ENCODE data around the gene ACAD10. TPM values are rescaled to one million over a fixed set of nuclear protein-coding genes. Genes with fewer than 3 reads are reported as not detected.

ACAD10 gene
- total RNA-seq, 4 donors from 2014 or later, result 58.5 to 102 (median 80.6) TPM

DNA sequence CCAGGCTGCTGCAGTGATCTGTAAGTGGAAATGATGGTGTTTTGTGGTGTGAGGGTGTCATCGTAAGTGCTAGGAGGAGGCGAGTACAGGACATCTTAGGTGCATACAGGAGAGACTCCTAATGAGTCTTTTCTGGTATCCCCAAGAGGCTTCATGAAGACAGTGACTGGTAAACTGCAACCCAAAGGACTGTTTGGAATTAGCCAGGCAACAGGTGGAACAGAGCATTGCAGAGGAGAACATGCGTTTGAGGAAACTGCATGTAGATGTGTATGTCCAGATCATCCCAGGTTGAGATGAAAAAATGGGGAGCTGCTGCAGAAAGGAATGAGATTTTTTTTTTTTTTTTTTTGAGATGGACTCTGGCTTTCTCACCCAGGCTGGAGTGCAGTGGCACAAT lies 5.4 kb downstream of the ACAD10 start:
- no peaks in the 10 kb centered on the region for H3K9me3 ChIP-seq
- peaks cover 0 to 7% (median 6%) of the 10 kb centered on the region in 4 donors for H3K4me1 ChIP-seq
- DNase-seq, result no peak
- no peak overlapping the region for H3K4me3 ChIP-seq
- peaks cover 0 to 37% (median 0%) of the 10 kb centered on the region in 3 donors for H3K36me3 ChIP-seq
- H3K27me3 ChIP-seq, result no peaks in the 10 kb centered on the region
- TF ChIP-seq, protein P1, sequence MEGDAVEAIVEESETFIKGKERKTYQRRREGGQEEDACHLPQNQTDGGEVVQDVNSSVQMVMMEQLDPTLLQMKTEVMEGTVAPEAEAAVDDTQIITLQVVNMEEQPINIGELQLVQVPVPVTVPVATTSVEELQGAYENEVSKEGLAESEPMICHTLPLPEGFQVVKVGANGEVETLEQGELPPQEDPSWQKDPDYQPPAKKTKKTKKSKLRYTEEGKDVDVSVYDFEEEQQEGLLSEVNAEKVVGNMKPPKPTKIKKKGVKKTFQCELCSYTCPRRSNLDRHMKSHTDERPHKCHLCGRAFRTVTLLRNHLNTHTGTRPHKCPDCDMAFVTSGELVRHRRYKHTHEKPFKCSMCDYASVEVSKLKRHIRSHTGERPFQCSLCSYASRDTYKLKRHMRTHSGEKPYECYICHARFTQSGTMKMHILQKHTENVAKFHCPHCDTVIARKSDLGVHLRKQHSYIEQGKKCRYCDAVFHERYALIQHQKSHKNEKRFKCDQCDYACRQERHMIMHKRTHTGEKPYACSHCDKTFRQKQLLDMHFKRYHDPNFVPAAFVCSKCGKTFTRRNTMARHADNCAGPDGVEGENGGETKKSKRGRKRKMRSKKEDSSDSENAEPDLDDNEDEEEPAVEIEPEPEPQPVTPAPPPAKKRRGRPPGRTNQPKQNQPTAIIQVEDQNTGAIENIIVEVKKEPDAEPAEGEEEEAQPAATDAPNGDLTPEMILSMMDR (IDR thresholded peaks at IDR 0.05), result no peak
- TF ChIP-seq POLR2A (IDR thresholded peaks at IDR 0.05), result no peak
- no peak overlapping the region for H3K27ac ChIP-seq

DNA sequence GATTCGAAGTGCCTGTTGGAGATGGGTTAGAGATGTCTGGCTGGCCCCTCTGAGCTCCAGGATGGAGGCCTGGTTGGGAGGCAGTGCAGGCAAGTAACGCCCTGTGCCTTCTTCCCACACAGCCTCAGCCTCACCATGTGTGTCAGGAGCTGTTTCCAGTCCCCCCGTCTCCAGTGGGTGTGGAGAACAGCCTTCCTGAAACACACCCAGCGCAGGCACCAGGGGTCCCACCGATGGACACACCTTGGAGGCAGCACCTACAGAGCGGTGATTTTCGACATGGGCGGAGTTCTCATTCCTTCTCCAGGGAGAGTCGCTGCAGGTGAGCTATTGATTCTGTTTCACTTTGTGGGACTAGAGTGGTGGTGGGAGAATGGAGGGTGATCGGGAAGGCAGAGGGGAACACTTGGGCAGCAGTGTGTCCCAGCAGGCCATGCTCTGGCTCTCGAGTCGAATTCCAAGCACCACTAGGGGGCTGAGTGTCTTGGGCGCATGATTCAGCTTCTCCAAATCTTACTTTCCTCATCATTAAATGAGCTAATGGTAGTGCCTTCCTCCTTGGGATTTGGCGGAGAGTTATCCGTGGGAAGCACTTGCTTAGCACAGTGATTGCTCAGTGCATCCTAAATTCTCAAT lies 6.8 kb downstream of the ACAD10 start:
- Histone ChIP-seq H3K27ac (no peak overlapping the region), H3K36me3 (peaks cover 0 to 47% (median 0%) of the 10 kb centered on the region in 3 donors), H3K27me3 (no peaks in the 10 kb centered on the region), H3K9me3 (no peaks in the 10 kb centered on the region), H3K4me3 (no peak overlapping the region), H3K4me1 (no peaks in the 10 kb centered on the region)
- TF ChIP-seq POLR2A (IDR thresholded peaks at IDR 0.05), result no peak
- TF ChIP-seq, protein P1 (IDR thresholded peaks at IDR 0.05), result no peak
- DNase-seq, result no peak

DNA sequence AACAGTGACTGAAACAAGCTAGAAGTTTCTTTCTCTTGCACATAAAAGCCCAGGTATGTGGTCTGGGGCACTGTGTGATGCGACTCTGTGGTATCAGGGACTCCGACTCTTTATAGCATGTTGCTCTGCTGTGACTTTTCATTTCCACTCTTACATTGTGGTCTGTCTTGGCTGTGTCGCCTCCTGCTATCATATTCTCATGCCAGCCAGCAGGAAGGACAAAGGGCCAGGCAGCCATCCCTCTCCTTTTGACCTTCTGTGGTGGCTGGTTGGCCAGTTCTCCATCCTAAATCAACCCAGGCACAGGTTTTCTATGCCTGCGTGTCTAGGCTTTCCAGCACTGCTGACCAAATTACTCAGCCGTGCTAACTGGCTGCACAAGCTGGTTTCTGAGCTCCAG lies 8.0 kb downstream of the ACAD10 start:
- Histone ChIP-seq H3K27ac (no peak overlapping the region), H3K4me3 (no peak overlapping the region), H3K4me1 (no peaks in the 10 kb centered on the region), H3K27me3 (no peaks in the 10 kb centered on the region), H3K9me3 (no peaks in the 10 kb centered on the region), H3K36me3 (peaks cover 0 to 57% (median 0%) of the 10 kb centered on the region in 3 donors)
- TF ChIP-seq, protein P1 (IDR thresholded peaks at IDR 0.05), result no peak
- no peak for TF ChIP-seq POLR2A (IDR thresholded peaks at IDR 0.05)
- DNase-seq, result no peak

DNA sequence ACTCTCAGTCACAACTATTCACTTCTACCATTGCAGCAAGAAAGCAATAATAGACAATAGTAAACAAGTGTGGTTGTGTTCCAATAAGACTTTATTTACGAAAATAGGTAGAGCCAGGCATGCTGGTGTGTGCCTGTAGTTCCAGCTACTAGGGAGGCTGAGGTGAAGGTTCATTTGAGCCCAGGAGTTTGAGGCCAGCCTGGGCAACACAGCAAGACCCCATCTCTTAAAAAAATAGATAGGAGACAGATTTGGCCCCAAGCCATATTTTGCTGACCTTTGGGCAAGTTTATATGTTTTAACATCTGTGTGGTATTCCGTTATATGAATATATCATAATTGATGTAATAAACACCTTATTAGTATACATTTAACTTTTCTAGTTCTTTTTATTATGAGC lies 14.1 kb downstream of the ACAD10 start:
- H3K36me3 ChIP-seq, result peaks cover 0 to 73% (median 0%) of the 10 kb centered on the region in 3 donors
- no peak overlapping the region for H3K27ac ChIP-seq
- no peaks in the 10 kb centered on the region for H3K9me3 ChIP-seq
- H3K27me3 ChIP-seq, result no peaks in the 10 kb centered on the region
- H3K4me3 ChIP-seq, result no peak overlapping the region
- no peaks in the 10 kb centered on the region for H3K4me1 ChIP-seq
- DNase-seq, result no peak
- TF ChIP-seq, protein P1 (IDR thresholded peaks at IDR 0.05), result no peak
- TF ChIP-seq POLR2A (IDR thresholded peaks at IDR 0.05), result no peak

DNA sequence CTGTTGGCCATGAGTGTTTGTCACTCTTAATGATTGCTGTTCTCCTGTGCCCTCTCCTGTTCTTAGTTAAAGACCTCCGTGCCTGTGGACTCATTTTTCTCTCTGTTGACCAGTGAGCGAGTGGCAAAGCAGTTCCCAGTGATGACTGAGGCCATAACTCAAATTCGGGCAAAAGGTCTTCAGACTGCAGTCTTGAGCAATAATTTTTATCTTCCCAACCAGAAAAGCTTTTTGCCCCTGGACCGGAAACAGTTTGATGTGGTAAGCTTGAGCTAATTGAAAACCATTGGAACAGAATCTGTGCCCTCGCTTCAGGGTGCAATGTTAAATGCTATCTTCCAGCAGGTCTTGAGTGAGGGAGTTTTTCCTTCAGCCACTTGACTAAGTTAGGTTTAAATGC lies 19.8 kb downstream of the ACAD10 start:
- H3K27me3 ChIP-seq, result no peaks in the 10 kb centered on the region
- H3K4me1 ChIP-seq, result no peaks in the 10 kb centered on the region
- DNase-seq, result no peak
- no peak overlapping the region for H3K27ac ChIP-seq
- TF ChIP-seq, protein P1 (IDR thresholded peaks at IDR 0.05), result no peak
- no peak for TF ChIP-seq POLR2A (IDR thresholded peaks at IDR 0.05)
- no peaks in the 10 kb centered on the region for H3K9me3 ChIP-seq
- H3K36me3 ChIP-seq, result peaks cover 0 to 79% (median 0%) of the 10 kb centered on the region in 3 donors
- no peak overlapping the region for H3K4me3 ChIP-seq

Data from Peyer's patch (tissue), 4 donors.